Epithelial cell of alveolus of lung (primary cell): ENCODE measurements around the gene SP7. TPM values are rescaled to one million over a fixed set of nuclear protein-coding genes. Genes with fewer than 3 reads are reported as not detected.

Experiments used
- total RNA-seq: library from RNA; depleted of rRNA; stranded (reverse); fragments of >200 nt; gene quantifications from 2 replicates; pipeline ENCODE4 v1.2.1, GENCODE V29; 2015

The SP7 gene
- under 0.01 TPM in 1 of 2 replicates, not detected in the other for total RNA-seq

DNA sequence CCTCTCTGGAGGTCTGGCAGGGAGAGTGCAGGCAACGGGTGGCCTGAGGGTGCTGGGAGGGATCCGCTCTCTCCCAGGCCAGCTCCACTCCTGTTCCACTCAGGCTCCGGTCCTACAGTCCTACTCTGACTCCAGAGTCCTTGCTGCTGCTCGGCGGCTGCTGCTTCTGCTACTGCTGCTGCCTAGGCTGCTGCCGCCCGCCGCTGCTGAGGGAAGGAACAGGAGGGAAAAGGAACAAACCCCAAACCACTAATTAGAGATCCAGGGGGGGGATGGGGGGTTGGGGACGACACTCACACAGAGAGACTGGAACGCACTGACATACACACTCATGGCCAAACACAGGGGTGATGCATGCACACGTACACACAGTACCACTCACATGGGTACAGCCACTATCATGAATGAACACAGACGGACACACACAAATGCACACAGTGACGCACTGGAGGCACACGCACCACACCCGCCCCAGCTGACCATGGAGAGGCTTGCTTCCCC lies at the start of gene SP7:
Gene SP7, minus strand, starts transcription at position 174 of the 501 bp plus-strand sequence. CDS start 708 bp downstream, outside the sequence.

GRCh38 chr12:53380104-53380793 lies 44.1 kb upstream of the SP7 start, which contains the start of gene SP1:
TSS of gene SP1 (plus strand) at chr12:53380176. CDS start at chr12:53380292, 116 bp downstream.

GRCh38 chr12:53299454-53300180 lies 36.5 kb downstream of the SP7 start, which contains the start of gene MYG1:
TSS of gene MYG1 (plus strand) at chr12:53299695. CDS start at chr12:53299738, 43 bp downstream.

DNA sequence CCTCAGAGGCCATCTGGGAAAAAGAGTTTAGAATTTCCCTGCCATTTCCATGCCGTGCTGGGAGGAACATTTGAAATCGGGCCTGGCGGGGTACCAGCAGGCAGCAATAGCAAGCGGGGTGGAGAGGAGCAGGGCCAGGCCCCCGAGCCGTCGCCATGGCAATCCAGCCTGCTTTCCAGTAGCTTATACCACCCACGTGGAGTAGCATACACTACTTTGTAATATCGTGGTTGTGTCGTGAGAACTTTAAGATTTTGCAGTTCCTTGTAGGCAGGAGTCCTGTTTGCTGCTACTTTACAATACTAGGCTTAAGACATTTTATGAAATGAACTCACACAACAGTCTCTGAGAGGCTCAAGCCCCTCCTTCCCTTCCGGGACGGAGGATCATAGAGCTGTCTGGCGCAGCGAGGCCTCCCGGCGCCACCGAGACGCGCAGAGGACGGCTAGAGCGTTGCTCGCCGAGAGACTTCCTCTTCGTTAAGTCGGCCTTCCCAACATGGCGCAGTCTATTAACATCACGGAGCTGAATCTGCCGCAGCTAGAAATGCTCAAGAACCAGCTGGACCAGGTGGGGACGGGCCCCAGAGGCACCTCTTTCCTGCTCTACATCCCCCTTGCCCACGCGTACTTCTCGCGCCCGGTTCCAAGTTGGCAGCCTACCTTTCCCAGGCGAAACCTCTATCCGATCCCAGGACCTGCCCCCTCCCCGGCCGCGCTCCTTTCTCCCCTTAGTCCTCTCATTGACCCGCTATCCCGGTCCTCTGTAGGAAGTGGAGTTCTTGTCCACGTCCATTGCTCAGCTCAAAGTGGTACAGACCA lies 40.9 kb downstream of the SP7 start, which contains the start of gene PFDN5:
Gene PFDN5, plus strand, starts transcription at position 473 of the 821 bp plus-strand sequence. Its CDS starts 26 bp downstream, at position 499.

Other genes with a start within 250 kb of the SP7 start
- 162 and 1,029 TPM in 2 replicates for gene IGFBP6, start 238.7 kb downstream of the SP7 start, total RNA-seq
- 0.48 TPM in 1 of 2 replicates, not detected in the other for gene SOAT2, start 232.9 kb downstream of the SP7 start, total RNA-seq
- 7.4 and 9.4 TPM in 2 replicates for gene ZNF740, start 155.6 kb downstream of the SP7 start, total RNA-seq
- gene CSAD, start 155.4 kb downstream of the SP7 start, total RNA-seq, result 1.2 and 7.5 TPM in 2 replicates
- gene ITGB7, start 129.1 kb downstream of the SP7 start, total RNA-seq, result not detected in 2 replicates
- gene RARG, start 104.1 kb downstream of the SP7 start, total RNA-seq, result 27.5 and 37.2 TPM in 2 replicates
- gene ESPL1, start 68.1 kb downstream of the SP7 start, total RNA-seq, result 3.0 and 7.4 TPM in 2 replicates
- 447 and 505 TPM in 2 replicates for gene PFDN5, start 40.8 kb downstream of the SP7 start, total RNA-seq
- gene MYG1, start 36.7 kb downstream of the SP7 start, total RNA-seq, result 69.1 and 89.9 TPM in 2 replicates
- 54.5 and 63.0 TPM in 2 replicates for gene AAAS, start 14.7 kb downstream of the SP7 start, total RNA-seq
- 37.4 and 57.1 TPM in 2 replicates for gene SP1, start 43.8 kb upstream of the SP7 start, total RNA-seq
- not detected in 2 replicates for gene AMHR2, start 87.5 kb upstream of the SP7 start, total RNA-seq
- 75.0 and 88.2 TPM in 2 replicates for gene PRR13, start 105.4 kb upstream of the SP7 start, total RNA-seq
- gene PCBP2, start 115.7 kb upstream of the SP7 start, total RNA-seq, result 198 and 538 TPM in 2 replicates
- 15.9 and 55.6 TPM in 2 replicates for gene MAP3K12, start 163.1 kb upstream of the SP7 start, total RNA-seq
- 35.2 and 39.8 TPM in 2 replicates for gene TARBP2, start 164.9 kb upstream of the SP7 start, total RNA-seq
- 1.7 TPM in 1 of 2 replicates, not detected in the other for gene NPFF, start 171.1 kb upstream of the SP7 start, total RNA-seq